ENCODE data around the gene CYP2B6. TPM values are rescaled to one million over a fixed set of nuclear protein-coding genes. Genes with fewer than 3 reads are reported as not detected.

Gene CYP2B6
- total and polyA plus RNA-seq, 2 experiments from 2014 or later = 3.9 to 8.4 TPM

DNA sequence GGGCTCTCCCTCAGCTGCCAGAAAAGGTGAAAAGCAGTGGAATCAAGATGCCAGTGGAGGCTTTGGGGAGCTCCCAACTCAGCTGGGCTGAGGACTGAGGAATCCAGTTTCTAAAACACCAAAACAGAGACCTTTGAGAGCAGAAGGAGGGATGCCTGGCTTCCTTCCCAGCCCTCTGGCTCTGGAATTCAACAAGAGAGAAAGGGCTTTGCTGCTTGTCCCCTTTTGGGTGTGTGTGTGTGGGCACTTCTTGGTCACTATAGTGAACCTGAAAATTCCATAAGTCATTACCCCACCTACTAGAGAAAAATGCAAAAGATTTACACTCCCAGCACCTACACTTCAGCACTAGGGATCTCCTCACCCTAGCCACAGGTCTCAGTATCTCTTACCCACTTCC, 30.3 kb upstream of the CYP2B6 start:
- Mint-ChIP-seq H3K27me3 (ENCODE audit: insufficient read depth, low read depth, poor library complexity) (peaks cover 2% of the 10 kb centered on the region), H3K4me3 (no peak overlapping the region; the same call in 2 of the 3 replicates), H3K4me1 (no peaks in the 10 kb centered on the region), H3K27ac (no peak overlapping the region), H3K9me3 (peaks cover 14% of the 10 kb centered on the region), H3K36me3 (ENCODE audit: low read depth) (peaks cover 6% of the 10 kb centered on the region; the same call in 2 of the 3 replicates)
- no peak for ATAC-seq
- TF ChIP-seq CREB1 (CRISPR knock-in tag; IDR thresholded peaks at IDR 0.05; ENCODE audit: low read depth) = no peak
- TF ChIP-seq, protein P1, sequence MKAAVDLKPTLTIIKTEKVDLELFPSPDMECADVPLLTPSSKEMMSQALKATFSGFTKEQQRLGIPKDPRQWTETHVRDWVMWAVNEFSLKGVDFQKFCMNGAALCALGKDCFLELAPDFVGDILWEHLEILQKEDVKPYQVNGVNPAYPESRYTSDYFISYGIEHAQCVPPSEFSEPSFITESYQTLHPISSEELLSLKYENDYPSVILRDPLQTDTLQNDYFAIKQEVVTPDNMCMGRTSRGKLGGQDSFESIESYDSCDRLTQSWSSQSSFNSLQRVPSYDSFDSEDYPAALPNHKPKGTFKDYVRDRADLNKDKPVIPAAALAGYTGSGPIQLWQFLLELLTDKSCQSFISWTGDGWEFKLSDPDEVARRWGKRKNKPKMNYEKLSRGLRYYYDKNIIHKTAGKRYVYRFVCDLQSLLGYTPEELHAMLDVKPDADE (IDR thresholded peaks at IDR 0.05) = no peak
- TF ChIP-seq NANOG (IDR thresholded peaks at IDR 0.05; ENCODE audit: borderline replicate concordance) = no peak
- TF ChIP-seq, protein P2, sequence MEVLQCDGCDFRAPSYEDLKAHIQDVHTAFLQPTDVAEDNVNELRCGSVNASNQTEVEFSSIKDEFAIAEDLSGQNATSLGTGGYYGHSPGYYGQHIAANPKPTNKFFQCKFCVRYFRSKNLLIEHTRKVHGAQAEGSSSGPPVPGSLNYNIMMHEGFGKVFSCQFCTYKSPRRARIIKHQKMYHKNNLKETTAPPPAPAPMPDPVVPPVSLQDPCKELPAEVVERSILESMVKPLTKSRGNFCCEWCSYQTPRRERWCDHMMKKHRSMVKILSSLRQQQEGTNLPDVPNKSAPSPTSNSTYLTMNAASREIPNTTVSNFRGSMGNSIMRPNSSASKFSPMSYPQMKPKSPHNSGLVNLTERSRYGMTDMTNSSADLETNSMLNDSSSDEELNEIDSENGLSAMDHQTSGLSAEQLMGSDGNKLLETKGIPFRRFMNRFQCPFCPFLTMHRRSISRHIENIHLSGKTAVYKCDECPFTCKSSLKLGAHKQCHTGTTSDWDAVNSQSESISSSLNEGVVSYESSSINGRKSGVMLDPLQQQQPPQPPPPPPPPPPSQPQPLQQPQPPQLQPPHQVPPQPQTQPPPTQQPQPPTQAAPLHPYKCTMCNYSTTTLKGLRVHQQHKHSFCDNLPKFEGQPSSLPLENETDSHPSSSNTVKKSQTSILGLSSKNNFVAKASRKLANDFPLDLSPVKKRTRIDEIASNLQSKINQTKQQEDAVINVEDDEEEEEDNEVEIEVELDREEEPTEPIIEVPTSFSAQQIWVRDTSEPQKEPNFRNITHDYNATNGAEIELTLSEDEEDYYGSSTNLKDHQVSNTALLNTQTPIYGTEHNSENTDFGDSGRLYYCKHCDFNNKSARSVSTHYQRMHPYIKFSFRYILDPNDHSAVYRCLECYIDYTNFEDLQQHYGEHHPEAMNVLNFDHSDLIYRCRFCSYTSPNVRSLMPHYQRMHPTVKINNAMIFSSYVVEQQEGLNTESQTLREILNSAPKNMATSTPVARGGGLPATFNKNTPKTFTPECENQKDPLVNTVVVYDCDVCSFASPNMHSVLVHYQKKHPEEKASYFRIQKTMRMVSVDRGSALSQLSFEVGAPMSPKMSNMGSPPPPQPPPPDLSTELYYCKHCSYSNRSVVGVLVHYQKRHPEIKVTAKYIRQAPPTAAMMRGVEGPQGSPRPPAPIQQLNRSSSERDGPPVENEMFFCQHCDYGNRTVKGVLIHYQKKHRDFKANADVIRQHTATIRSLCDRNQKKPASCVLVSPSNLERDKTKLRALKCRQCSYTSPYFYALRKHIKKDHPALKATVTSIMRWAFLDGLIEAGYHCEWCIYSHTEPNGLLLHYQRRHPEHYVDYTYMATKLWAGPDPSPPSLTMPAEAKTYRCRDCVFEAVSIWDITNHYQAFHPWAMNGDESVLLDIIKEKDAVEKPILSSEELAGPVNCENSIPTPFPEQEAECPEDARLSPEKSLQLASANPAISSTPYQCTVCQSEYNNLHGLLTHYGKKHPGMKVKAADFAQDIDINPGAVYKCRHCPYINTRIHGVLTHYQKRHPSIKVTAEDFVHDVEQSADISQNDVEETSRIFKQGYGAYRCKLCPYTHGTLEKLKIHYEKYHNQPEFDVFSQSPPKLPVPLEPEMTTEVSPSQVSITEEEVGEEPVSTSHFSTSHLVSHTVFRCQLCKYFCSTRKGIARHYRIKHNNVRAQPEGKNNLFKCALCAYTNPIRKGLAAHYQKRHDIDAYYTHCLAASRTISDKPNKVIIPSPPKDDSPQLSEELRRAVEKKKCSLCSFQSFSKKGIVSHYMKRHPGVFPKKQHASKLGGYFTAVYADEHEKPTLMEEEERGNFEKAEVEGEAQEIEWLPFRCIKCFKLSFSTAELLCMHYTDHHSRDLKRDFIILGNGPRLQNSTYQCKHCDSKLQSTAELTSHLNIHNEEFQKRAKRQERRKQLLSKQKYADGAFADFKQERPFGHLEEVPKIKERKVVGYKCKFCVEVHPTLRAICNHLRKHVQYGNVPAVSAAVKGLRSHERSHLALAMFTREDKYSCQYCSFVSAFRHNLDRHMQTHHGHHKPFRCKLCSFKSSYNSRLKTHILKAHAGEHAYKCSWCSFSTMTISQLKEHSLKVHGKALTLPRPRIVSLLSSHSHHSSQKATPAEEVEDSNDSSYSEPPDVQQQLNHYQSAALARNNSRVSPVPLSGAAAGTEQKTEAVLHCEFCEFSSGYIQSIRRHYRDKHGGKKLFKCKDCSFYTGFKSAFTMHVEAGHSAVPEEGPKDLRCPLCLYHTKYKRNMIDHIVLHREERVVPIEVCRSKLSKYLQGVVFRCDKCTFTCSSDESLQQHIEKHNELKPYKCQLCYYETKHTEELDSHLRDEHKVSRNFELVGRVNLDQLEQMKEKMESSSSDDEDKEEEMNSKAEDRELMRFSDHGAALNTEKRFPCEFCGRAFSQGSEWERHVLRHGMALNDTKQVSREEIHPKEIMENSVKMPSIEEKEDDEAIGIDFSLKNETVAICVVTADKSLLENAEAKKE (CRISPR knock-in tag; IDR thresholded peaks at IDR 0.05) = no peak
- no peak for TF ChIP-seq EZH2phosphoT487 (IDR thresholded peaks at IDR 0.05; ENCODE audit: unreplicated experiment)
- no peak for TF ChIP-seq EZH2 (IDR thresholded peaks at IDR 0.05; ENCODE audit: low read depth, unreplicated experiment)
- no peak for TF ChIP-seq ZNF114 (CRISPR knock-in tag; IDR thresholded peaks at IDR 0.05)
- no peak for TF ChIP-seq ZNF331 (CRISPR knock-in tag; IDR thresholded peaks at IDR 0.05; ENCODE audit: low read depth)
- no peak for TF ChIP-seq JUNB (IDR thresholded peaks at IDR 0.05; ENCODE audit: unreplicated experiment)
- TF ChIP-seq, protein P3, sequence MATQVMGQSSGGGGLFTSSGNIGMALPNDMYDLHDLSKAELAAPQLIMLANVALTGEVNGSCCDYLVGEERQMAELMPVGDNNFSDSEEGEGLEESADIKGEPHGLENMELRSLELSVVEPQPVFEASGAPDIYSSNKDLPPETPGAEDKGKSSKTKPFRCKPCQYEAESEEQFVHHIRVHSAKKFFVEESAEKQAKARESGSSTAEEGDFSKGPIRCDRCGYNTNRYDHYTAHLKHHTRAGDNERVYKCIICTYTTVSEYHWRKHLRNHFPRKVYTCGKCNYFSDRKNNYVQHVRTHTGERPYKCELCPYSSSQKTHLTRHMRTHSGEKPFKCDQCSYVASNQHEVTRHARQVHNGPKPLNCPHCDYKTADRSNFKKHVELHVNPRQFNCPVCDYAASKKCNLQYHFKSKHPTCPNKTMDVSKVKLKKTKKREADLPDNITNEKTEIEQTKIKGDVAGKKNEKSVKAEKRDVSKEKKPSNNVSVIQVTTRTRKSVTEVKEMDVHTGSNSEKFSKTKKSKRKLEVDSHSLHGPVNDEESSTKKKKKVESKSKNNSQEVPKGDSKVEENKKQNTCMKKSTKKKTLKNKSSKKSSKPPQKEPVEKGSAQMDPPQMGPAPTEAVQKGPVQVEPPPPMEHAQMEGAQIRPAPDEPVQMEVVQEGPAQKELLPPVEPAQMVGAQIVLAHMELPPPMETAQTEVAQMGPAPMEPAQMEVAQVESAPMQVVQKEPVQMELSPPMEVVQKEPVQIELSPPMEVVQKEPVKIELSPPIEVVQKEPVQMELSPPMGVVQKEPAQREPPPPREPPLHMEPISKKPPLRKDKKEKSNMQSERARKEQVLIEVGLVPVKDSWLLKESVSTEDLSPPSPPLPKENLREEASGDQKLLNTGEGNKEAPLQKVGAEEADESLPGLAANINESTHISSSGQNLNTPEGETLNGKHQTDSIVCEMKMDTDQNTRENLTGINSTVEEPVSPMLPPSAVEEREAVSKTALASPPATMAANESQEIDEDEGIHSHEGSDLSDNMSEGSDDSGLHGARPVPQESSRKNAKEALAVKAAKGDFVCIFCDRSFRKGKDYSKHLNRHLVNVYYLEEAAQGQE (IDR thresholded peaks at IDR 0.05; ENCODE audit: unreplicated experiment) = no peak
- TF ChIP-seq STAT1 (IDR thresholded peaks at IDR 0.05; ENCODE audit: unreplicated experiment) = no peak
- TF ChIP-seq POLR2AphosphoS5 (IDR thresholded peaks at IDR 0.05; ENCODE audit: low read depth) = no peak
- TF ChIP-seq, protein P4, sequence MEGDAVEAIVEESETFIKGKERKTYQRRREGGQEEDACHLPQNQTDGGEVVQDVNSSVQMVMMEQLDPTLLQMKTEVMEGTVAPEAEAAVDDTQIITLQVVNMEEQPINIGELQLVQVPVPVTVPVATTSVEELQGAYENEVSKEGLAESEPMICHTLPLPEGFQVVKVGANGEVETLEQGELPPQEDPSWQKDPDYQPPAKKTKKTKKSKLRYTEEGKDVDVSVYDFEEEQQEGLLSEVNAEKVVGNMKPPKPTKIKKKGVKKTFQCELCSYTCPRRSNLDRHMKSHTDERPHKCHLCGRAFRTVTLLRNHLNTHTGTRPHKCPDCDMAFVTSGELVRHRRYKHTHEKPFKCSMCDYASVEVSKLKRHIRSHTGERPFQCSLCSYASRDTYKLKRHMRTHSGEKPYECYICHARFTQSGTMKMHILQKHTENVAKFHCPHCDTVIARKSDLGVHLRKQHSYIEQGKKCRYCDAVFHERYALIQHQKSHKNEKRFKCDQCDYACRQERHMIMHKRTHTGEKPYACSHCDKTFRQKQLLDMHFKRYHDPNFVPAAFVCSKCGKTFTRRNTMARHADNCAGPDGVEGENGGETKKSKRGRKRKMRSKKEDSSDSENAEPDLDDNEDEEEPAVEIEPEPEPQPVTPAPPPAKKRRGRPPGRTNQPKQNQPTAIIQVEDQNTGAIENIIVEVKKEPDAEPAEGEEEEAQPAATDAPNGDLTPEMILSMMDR (conservative IDR thresholded peaks at IDR 0.05; ENCODE audit: low read depth in 2 of 2) = no peak
- H3F3A ChIP-seq (replicated peaks; ENCODE audit: low read depth) = no peaks in the 10 kb centered on the region
- H3K4me2 ChIP-seq = no peak overlapping the region
- H3K9me2 ChIP-seq (ENCODE audit: insufficient read depth) = no peaks in the 10 kb centered on the region
- no peaks in the 10 kb centered on the region for H3K36me3 ChIP-seq (ENCODE audit: insufficient read depth)
- H4K20me1 ChIP-seq (replicated peaks; ENCODE audit: insufficient read depth) = no peaks in the 10 kb centered on the region
- DNase-seq (ENCODE audit: low spot score) = no peak
- H3K4me1 ChIP-seq (ENCODE audit: insufficient read depth) = no peaks in the 10 kb centered on the region
- no peaks in the 10 kb centered on the region for H3K79me2 ChIP-seq (replicated peaks; ENCODE audit: insufficient read depth)
- no peak overlapping the region for H3K27ac ChIP-seq (ENCODE audit: low read depth)
- H3K27me3 ChIP-seq (ENCODE audit: insufficient read depth) = no peaks in the 10 kb centered on the region
- H2AFZ ChIP-seq = no peak overlapping the region
- H3K4me3 ChIP-seq = no peak overlapping the region
